ENCODE results near the gene FN3KRP.

The FN3KRP gene

DNA sequence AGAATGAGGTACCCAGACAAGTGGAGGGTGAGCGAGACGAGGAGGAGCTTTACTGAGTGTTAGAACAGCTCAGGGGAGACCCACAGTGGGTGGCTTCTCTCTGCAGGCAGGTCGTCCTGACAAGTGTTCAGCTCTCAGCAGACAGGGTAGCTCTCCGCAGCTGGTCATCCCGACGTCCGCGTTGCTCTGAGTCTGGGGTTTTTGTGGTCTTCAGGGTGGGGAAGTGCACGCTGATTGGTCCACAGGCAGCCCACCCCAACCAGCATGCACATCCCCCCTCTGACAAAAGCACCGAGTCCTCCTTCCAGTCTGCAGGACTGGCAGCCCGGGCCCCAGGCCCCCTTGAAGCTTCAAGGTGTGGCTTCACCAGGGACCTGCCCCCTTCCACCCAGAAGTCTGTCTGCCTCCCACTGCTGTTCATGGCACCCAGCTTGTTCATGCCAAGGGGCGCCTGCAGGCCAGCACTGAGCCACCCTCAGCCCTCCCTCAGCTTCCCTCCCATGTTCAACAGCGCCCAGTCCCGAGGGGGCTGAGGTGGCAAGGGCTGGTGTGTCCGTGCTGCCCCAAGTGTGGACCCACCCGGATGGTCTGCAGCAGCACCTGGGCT lies 48.4 kb upstream of the FN3KRP start (continued):
- TF ChIP-seq, protein P1, sequence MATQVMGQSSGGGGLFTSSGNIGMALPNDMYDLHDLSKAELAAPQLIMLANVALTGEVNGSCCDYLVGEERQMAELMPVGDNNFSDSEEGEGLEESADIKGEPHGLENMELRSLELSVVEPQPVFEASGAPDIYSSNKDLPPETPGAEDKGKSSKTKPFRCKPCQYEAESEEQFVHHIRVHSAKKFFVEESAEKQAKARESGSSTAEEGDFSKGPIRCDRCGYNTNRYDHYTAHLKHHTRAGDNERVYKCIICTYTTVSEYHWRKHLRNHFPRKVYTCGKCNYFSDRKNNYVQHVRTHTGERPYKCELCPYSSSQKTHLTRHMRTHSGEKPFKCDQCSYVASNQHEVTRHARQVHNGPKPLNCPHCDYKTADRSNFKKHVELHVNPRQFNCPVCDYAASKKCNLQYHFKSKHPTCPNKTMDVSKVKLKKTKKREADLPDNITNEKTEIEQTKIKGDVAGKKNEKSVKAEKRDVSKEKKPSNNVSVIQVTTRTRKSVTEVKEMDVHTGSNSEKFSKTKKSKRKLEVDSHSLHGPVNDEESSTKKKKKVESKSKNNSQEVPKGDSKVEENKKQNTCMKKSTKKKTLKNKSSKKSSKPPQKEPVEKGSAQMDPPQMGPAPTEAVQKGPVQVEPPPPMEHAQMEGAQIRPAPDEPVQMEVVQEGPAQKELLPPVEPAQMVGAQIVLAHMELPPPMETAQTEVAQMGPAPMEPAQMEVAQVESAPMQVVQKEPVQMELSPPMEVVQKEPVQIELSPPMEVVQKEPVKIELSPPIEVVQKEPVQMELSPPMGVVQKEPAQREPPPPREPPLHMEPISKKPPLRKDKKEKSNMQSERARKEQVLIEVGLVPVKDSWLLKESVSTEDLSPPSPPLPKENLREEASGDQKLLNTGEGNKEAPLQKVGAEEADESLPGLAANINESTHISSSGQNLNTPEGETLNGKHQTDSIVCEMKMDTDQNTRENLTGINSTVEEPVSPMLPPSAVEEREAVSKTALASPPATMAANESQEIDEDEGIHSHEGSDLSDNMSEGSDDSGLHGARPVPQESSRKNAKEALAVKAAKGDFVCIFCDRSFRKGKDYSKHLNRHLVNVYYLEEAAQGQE (tag by site-specific recombination; IDR thresholded peaks at IDR 0.05) = no peak
- TF ChIP-seq, protein P2, sequence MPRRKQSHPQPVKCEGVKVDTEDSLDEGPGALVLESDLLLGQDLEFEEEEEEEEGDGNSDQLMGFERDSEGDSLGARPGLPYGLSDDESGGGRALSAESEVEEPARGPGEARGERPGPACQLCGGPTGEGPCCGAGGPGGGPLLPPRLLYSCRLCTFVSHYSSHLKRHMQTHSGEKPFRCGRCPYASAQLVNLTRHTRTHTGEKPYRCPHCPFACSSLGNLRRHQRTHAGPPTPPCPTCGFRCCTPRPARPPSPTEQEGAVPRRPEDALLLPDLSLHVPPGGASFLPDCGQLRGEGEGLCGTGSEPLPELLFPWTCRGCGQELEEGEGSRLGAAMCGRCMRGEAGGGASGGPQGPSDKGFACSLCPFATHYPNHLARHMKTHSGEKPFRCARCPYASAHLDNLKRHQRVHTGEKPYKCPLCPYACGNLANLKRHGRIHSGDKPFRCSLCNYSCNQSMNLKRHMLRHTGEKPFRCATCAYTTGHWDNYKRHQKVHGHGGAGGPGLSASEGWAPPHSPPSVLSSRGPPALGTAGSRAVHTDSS (tag by site-specific recombination; IDR thresholded peaks at IDR 0.05) = no peak
- TF ChIP-seq SCRT2 (tag by site-specific recombination; IDR thresholded peaks at IDR 0.05) = no peak
- TF ChIP-seq ZNF555 (tag by site-specific recombination; conservative IDR thresholded peaks at IDR 0.05) = no peak
- TF ChIP-seq ZNF37A (tag by site-specific recombination; IDR thresholded peaks at IDR 0.05) = no peak

DNA sequence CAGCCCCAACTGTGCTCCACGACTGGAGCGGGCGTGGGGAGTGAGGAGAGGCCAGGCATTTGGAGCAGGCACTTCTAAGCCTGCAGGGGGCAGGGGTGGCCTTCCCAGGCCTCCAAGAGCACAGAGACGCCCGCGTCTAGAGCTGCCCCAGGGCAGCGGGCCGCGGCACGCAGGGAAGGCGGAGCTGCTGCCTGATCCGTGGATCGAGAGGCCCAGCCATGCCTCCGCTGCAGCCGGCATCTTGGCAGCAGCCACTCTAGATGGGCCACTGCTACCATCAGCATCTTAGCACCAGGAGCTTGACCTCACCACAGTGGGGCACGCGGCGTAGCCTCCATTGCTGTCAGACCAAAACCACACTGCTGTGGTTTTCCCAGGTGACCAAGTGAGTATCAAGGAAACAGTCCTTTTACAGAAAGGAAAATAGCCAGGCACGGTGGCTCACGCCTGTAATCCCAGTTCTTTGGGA lies 47.8 kb upstream of the FN3KRP start:
- TF ChIP-seq, protein P3, sequence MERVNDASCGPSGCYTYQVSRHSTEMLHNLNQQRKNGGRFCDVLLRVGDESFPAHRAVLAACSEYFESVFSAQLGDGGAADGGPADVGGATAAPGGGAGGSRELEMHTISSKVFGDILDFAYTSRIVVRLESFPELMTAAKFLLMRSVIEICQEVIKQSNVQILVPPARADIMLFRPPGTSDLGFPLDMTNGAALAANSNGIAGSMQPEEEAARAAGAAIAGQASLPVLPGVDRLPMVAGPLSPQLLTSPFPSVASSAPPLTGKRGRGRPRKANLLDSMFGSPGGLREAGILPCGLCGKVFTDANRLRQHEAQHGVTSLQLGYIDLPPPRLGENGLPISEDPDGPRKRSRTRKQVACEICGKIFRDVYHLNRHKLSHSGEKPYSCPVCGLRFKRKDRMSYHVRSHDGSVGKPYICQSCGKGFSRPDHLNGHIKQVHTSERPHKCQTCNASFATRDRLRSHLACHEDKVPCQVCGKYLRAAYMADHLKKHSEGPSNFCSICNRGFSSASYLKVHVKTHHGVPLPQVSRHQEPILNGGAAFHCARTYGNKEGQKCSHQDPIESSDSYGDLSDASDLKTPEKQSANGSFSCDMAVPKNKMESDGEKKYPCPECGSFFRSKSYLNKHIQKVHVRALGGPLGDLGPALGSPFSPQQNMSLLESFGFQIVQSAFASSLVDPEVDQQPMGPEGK (tag by site-specific recombination; IDR thresholded peaks at IDR 0.05) = no peak
- TF ChIP-seq, protein P4, sequence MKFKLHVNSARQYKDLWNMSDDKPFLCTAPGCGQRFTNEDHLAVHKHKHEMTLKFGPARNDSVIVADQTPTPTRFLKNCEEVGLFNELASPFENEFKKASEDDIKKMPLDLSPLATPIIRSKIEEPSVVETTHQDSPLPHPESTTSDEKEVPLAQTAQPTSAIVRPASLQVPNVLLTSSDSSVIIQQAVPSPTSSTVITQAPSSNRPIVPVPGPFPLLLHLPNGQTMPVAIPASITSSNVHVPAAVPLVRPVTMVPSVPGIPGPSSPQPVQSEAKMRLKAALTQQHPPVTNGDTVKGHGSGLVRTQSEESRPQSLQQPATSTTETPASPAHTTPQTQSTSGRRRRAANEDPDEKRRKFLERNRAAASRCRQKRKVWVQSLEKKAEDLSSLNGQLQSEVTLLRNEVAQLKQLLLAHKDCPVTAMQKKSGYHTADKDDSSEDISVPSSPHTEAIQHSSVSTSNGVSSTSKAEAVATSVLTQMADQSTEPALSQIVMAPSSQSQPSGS (tag by site-specific recombination; IDR thresholded peaks at IDR 0.05; ENCODE audit: low read depth) = no peak
- TF ChIP-seq ZNF510 (tag by site-specific recombination; IDR thresholded peaks at IDR 0.05; ENCODE audit: insufficient replicate concordance) (no peak), KLF1 (tag by site-specific recombination; IDR thresholded peaks at IDR 0.05) (peak; percentile 40), ZNF670 (tag by site-specific recombination; IDR thresholded peaks at IDR 0.05; ENCODE audit: low read depth) (no peak), HOXD13 (CRISPR knock-in tag; IDR thresholded peaks at IDR 0.05; ENCODE audit: borderline replicate concordance) (no peak), ZNF423 (tag by site-specific recombination; IDR thresholded peaks at IDR 0.05) (no peak), SALL2 (tag by site-specific recombination; IDR thresholded peaks at IDR 0.05; ENCODE audit: borderline replicate concordance) (no peak), ZNF37A (tag by site-specific recombination; IDR thresholded peaks at IDR 0.05) (no peak)
- TF ChIP-seq, protein P5, sequence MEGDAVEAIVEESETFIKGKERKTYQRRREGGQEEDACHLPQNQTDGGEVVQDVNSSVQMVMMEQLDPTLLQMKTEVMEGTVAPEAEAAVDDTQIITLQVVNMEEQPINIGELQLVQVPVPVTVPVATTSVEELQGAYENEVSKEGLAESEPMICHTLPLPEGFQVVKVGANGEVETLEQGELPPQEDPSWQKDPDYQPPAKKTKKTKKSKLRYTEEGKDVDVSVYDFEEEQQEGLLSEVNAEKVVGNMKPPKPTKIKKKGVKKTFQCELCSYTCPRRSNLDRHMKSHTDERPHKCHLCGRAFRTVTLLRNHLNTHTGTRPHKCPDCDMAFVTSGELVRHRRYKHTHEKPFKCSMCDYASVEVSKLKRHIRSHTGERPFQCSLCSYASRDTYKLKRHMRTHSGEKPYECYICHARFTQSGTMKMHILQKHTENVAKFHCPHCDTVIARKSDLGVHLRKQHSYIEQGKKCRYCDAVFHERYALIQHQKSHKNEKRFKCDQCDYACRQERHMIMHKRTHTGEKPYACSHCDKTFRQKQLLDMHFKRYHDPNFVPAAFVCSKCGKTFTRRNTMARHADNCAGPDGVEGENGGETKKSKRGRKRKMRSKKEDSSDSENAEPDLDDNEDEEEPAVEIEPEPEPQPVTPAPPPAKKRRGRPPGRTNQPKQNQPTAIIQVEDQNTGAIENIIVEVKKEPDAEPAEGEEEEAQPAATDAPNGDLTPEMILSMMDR (tag by site-specific recombination; IDR thresholded peaks at IDR 0.05) = 0 out of 2 replicates have a peak, but pooled peaks have one; percentile 12
- TF ChIP-seq, protein P1 (tag by site-specific recombination; IDR thresholded peaks at IDR 0.05) = no peak
- TF ChIP-seq, protein P6, sequence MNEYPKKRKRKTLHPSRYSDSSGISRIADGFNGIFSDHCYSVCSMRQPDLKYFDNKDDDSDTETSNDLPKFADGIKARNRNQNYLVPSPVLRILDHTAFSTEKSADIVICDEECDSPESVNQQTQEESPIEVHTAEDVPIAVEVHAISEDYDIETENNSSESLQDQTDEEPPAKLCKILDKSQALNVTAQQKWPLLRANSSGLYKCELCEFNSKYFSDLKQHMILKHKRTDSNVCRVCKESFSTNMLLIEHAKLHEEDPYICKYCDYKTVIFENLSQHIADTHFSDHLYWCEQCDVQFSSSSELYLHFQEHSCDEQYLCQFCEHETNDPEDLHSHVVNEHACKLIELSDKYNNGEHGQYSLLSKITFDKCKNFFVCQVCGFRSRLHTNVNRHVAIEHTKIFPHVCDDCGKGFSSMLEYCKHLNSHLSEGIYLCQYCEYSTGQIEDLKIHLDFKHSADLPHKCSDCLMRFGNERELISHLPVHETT (tag by site-specific recombination; IDR thresholded peaks at IDR 0.05) = no peak
- CTCF ChIA-PET = interaction anchor here (0.6 to 1.4 kb wide), 5 partner anchors 10 to 458 kb away, joined by 3 to 7 read pairs (median 4); no protein-coding TSS in a partner anchor
- H3K4me3 ChIP-seq (ENCODE audit: low read depth, low read length) = no peak overlapping the region
- no peaks in the 10 kb centered on the region for H3K9me3 ChIP-seq (ENCODE audit: control insufficient read depth, insufficient read depth, low read depth, low read length)
- no peak overlapping the region for H3K27ac ChIP-seq (ENCODE audit: extremely low read depth, low read depth, low read length)
- no peaks in the 10 kb centered on the region for H3K36me3 ChIP-seq (ENCODE audit: control insufficient read depth in 2 of 2, insufficient read depth in 1 of 2, low read length in 2 of 2)
- POLR2A ChIA-PET = no interaction called here
- no peaks in the 10 kb centered on the region for H3K4me1 ChIP-seq (ENCODE audit: control insufficient read depth, insufficient read depth, low read length)
